WTC11 (cell line): ENCODE measurements around the gene ZNF438.

ENCODE experiments used
- CTCF ChIP-seq: fragments of 200-600 bp; IDR thresholded peaks from 2 replicates; pipeline ENCODE4 v1.8.0; 2022; ENCODE audit warnings: antibody characterized with exemption
- E2F1 ChIP-seq: sonication (generic); formaldehyde crosslinking; IDR thresholded peaks from 2 replicates; pipeline ENCODE4 v1.8.0; 2022; ENCODE audit warnings: mild to moderate bottlenecking, missing genetic modification reagents
- E2F4 ChIP-seq: sonication (generic); formaldehyde crosslinking; IDR thresholded peaks from 2 replicates; pipeline ENCODE4 v1.8.1; 2022; ENCODE audit warnings: low read depth, mild to moderate bottlenecking, moderate library complexity, missing genetic modification reagents, borderline replicate concordance
- IRF1 ChIP-seq: sonication (generic); formaldehyde crosslinking; IDR thresholded peaks from 2 replicates; pipeline ENCODE4 v1.8.0; 2023; ENCODE audit warnings: missing genetic modification reagents
- JAZF1 ChIP-seq: fragments of 250-450 bp; sonication (Bioruptor Pico); IDR thresholded peaks from 2 replicates; pipeline ENCODE4 v1.9.0; 2021; ENCODE audit warnings: moderate library complexity, mild to moderate bottlenecking, inconsistent platforms
- MAX ChIP-seq: sonication (generic); formaldehyde crosslinking; IDR thresholded peaks from 2 replicates; pipeline ENCODE4 v1.8.0; 2022; ENCODE audit warnings: mild to moderate bottlenecking, missing genetic modification reagents
- RELA ChIP-seq: sonication (generic); formaldehyde crosslinking; IDR thresholded peaks from 2 replicates; pipeline ENCODE4 v1.8.1; 2022; ENCODE audit warnings: missing genetic modification reagents, mild to moderate bottlenecking, borderline replicate concordance
- SP1 ChIP-seq: sonication (generic); formaldehyde crosslinking; conservative IDR thresholded peaks from 2 replicates; pipeline ENCODE4 v1.8.1; 2022; ENCODE audit warnings: missing genetic modification reagents
- TEAD1 ChIP-seq: sonication (generic); formaldehyde crosslinking; IDR thresholded peaks from 2 replicates; pipeline ENCODE4 v1.8.0; 2022; ENCODE audit warnings: mild to moderate bottlenecking, missing genetic modification reagents
- USF1 ChIP-seq: sonication (generic); formaldehyde crosslinking; IDR thresholded peaks from 2 replicates; pipeline ENCODE4 v1.8.0; 2022; ENCODE audit warnings: mild to moderate bottlenecking, missing genetic modification reagents
- ZBTB21 ChIP-seq: sonication (generic); formaldehyde crosslinking; IDR thresholded peaks from 2 replicates; pipeline ENCODE4 v1.8.1; 2023; ENCODE audit warnings: mild to moderate bottlenecking, missing genetic modification reagents, borderline replicate concordance

- TF ChIP-seq RELA (CRISPR knock-in tag) (no peak), SP1 (no peak), CTCF (no peak), MAX (CRISPR knock-in tag) (no peak), E2F1 (CRISPR knock-in tag) (no peak), JAZF1 (CRISPR knock-in tag) (no peak), USF1 (CRISPR knock-in tag) (no peak), E2F4 (no peak), TEAD1 (CRISPR knock-in tag) (no peak), IRF1 (no peak), ZBTB21 (no peak)
These were observed 21.6 kb downstream of the ZNF438 start for GRCh38 chr10:31010062-31010461.
